ENCODE data around the gene UBA1.

DNA sequence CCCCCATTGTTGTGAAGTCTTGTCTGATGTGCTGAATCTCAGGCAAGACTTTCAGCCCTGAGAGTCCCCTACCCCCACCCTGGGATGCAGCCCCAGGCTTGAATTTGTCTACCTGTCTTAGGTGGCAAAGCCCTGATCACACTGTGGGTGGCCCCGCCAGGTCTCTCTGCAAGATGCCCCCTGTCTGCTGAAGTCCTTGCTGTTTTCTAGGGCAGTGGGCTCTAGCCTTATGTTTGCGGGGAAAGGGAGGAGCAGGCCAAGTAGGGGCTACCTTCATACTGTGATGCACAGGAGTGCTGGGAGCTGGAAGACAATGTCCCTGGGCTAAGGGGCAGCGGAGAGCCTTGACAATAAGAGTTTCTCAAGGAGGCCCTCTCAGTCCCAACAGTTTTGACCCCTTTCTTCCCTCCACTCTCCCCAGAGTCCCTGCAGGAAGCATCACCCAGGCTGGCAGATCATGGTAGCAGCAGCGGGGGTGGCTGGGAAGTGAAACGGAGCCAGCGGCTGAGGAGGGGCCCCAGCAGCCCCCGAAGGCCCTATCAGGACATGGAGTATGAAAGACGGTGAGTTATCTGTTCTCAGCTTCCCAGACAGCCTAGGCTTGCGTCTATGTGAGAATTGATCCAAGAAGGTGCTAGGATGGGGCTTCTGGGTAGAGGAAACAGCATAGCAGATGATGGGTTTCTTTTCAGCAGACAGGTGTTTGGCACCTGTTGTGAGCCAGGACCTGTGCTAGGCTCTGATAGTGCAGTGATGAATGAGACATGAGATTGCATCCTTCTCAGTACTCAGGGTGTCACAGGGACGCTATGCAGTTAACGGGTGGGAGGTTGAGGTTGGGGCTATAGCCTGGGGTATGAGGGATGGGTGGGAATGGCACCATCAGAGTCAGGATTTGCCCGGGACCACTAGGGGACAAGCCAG, 46.4 kb upstream of the UBA1 start:
- TF ChIP-seq, protein P1, sequence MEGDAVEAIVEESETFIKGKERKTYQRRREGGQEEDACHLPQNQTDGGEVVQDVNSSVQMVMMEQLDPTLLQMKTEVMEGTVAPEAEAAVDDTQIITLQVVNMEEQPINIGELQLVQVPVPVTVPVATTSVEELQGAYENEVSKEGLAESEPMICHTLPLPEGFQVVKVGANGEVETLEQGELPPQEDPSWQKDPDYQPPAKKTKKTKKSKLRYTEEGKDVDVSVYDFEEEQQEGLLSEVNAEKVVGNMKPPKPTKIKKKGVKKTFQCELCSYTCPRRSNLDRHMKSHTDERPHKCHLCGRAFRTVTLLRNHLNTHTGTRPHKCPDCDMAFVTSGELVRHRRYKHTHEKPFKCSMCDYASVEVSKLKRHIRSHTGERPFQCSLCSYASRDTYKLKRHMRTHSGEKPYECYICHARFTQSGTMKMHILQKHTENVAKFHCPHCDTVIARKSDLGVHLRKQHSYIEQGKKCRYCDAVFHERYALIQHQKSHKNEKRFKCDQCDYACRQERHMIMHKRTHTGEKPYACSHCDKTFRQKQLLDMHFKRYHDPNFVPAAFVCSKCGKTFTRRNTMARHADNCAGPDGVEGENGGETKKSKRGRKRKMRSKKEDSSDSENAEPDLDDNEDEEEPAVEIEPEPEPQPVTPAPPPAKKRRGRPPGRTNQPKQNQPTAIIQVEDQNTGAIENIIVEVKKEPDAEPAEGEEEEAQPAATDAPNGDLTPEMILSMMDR (IDR thresholded peaks at IDR 0.05), result no peak
- TF ChIP-seq EP300 (IDR thresholded peaks at IDR 0.05), result no peak
